GM23338 (cell line): ENCODE measurements around the gene NTM. TPM values are rescaled to one million over a fixed set of nuclear protein-coding genes. Genes with fewer than 3 reads are reported as not detected.

ENCODE experiments used
- ATAC-seq: fragments of 200-7000 bp; cut with Tn5 transposase; 3 replicates; pipeline ENCODE4 v1.9.1; 2020
- DNase-seq: peaks from one replicate; pipeline ENCODE4 v3.0.0-alpha.2; 2015; ENCODE audit warnings: low spot score
- H2AFZ ChIP-seq: fragments of 200-600 bp; sonication (generic); 2 replicates; pipeline ENCODE4 v1.8.0; 2016; ENCODE audit warnings: antibody characterized with exemption, mild to moderate bottlenecking, moderate library complexity
- H3F3A ChIP-seq: fragments of 200-600 bp; sonication (generic); replicated peaks from 2 replicates; pipeline ENCODE4 v1.8.0; 2017; ENCODE audit warnings: antibody characterized with exemption, mixed run types, low read depth
- H3K27ac ChIP-seq: fragments of 200-600 bp; sonication (generic); 2 replicates; pipeline ENCODE4 v1.6.1; 2016; ENCODE audit warnings: low read depth
- H3K27me3 ChIP-seq: fragments of 200-600 bp; sonication (generic); 2 replicates; pipeline ENCODE4 v1.8.0; 2016; ENCODE audit warnings: mild to moderate bottlenecking, mixed run types, moderate library complexity; ENCODE audit not compliant: insufficient read depth
- H3K36me3 ChIP-seq: fragments of 200-600 bp; sonication (generic); 2 replicates; pipeline ENCODE4 v1.8.0; 2016; ENCODE audit warnings: mild to moderate bottlenecking; ENCODE audit not compliant: insufficient read depth
- H3K4me1 ChIP-seq: fragments of 200-600 bp; sonication (generic); 2 replicates; pipeline ENCODE4 v1.8.0; 2016; ENCODE audit warnings: mild to moderate bottlenecking, moderate library complexity; ENCODE audit not compliant: insufficient read depth
- H3K4me2 ChIP-seq: fragments of 200-600 bp; sonication (generic); 2 replicates; pipeline ENCODE4 v1.7.1; 2017; ENCODE audit warnings: mixed run types
- H3K4me3 ChIP-seq: fragments of 200-600 bp; sonication (generic); 2 replicates; pipeline ENCODE4 v1.6.1; 2016; ENCODE audit warnings: mixed run types
- H3K79me2 ChIP-seq: fragments of 200-600 bp; sonication (generic); replicated peaks from 2 replicates; pipeline ENCODE4 v1.8.0; 2017; ENCODE audit warnings: mild to moderate bottlenecking; ENCODE audit not compliant: insufficient read depth
- H3K9me2 ChIP-seq: fragments of 200-600 bp; sonication (generic); 2 replicates; pipeline ENCODE4 v1.8.0; 2017; ENCODE audit not compliant: insufficient read depth
- H4K20me1 ChIP-seq: fragments of 200-600 bp; sonication (generic); replicated peaks from 2 replicates; pipeline ENCODE4 v1.8.0; 2017; ENCODE audit warnings: mild to moderate bottlenecking; ENCODE audit not compliant: insufficient read depth
- H3K27ac Mint-ChIP-seq: 2 replicates; pipeline ENCODE4 v1.8.0; 2020; ENCODE audit warnings: inconsistent platforms, mild to moderate bottlenecking, moderate library complexity, mixed read lengths
- H3K27me3 Mint-ChIP-seq: 3 replicates; pipeline ENCODE4 v1.8.0; 2022; ENCODE audit warnings: low read depth, mild to moderate bottlenecking, moderate library complexity, mixed read lengths, inconsistent platforms; ENCODE audit not compliant: insufficient read depth, poor library complexity
- H3K36me3 Mint-ChIP-seq: 3 replicates; pipeline ENCODE4 v1.8.0; 2021; ENCODE audit warnings: low read depth, mild to moderate bottlenecking, inconsistent platforms, moderate library complexity, mixed read lengths
- H3K4me1 Mint-ChIP-seq: 3 replicates; pipeline ENCODE4 v1.8.0; 2020; ENCODE audit warnings: mild to moderate bottlenecking, inconsistent platforms, mixed read lengths
- H3K4me3 Mint-ChIP-seq: 3 replicates; pipeline ENCODE4 v1.8.0; 2021; ENCODE audit warnings: moderate library complexity, mild to moderate bottlenecking, inconsistent platforms, mixed read lengths
- H3K9me3 Mint-ChIP-seq: 3 replicates; pipeline ENCODE4 v1.8.0; 2020; ENCODE audit warnings: moderate library complexity, mild to moderate bottlenecking, inconsistent platforms, mixed read lengths
- CREB1 ChIP-seq: fragments of 250-450 bp; sonication (Bioruptor Pico); IDR thresholded peaks from 2 replicates; pipeline ENCODE4 v1.5.0; 2020; ENCODE audit warnings: low read depth, mild to moderate bottlenecking, moderate library complexity
- CTCF ChIP-seq, 2 experiments: fragments of 200-600 bp in 1 of 2; sonication (generic) in 1 of 2; conservative IDR thresholded peaks; 2 replicates each; pipeline versions ENCODE4 v1.5.1 to v1.6.1; 2016 to 2017; ENCODE audit warnings: antibody characterized with exemption in 2 of 2, low read depth in 2 of 2, mild to moderate bottlenecking in 2 of 2, moderate library complexity in 1 of 2
- ETS1 ChIP-seq: IDR thresholded peaks from 2 replicates; pipeline ENCODE4 v1.6.1; 2016; ENCODE audit warnings: antibody characterized with exemption
- EZH2 ChIP-seq: fragments of 200-600 bp; sonication (generic); IDR thresholded peaks from one replicate; pipeline ENCODE4 v1.8.0; 2017; ENCODE audit warnings: antibody characterized with exemption, mild to moderate bottlenecking, low read depth; ENCODE audit not compliant: unreplicated experiment
- EZH2phosphoT487 ChIP-seq: fragments of 200-600 bp; sonication (generic); IDR thresholded peaks from one replicate; pipeline ENCODE4 v1.8.1; 2018; ENCODE audit warnings: antibody characterized with exemption; ENCODE audit not compliant: unreplicated experiment
- JUNB ChIP-seq: IDR thresholded peaks from one replicate; pipeline ENCODE4 v1.6.1; 2016; ENCODE audit warnings: antibody characterized with exemption; ENCODE audit not compliant: unreplicated experiment
- NANOG ChIP-seq: IDR thresholded peaks from 2 replicates; pipeline ENCODE4 v1.6.1; 2016; ENCODE audit warnings: antibody characterized with exemption, borderline replicate concordance
- POLR2AphosphoS5 ChIP-seq: IDR thresholded peaks from 2 replicates; pipeline ENCODE4 v1.6.1; 2016; ENCODE audit warnings: antibody characterized with exemption, low read depth
- REST ChIP-seq: IDR thresholded peaks from one replicate; pipeline ENCODE4 v1.6.1; 2018; ENCODE audit warnings: antibody characterized with exemption; ENCODE audit not compliant: unreplicated experiment
- STAT1 ChIP-seq: IDR thresholded peaks from one replicate; pipeline ENCODE4 v1.6.1; 2016; ENCODE audit warnings: antibody characterized with exemption; ENCODE audit not compliant: unreplicated experiment
- ZNF114 ChIP-seq: fragments of 250-450 bp; sonication (Bioruptor Pico); IDR thresholded peaks from 2 replicates; pipeline ENCODE4 v1.5.0; 2020; ENCODE audit warnings: mild to moderate bottlenecking, moderate library complexity
- ZNF331 ChIP-seq: fragments of 250-450 bp; sonication (Bioruptor Pico); IDR thresholded peaks from 2 replicates; pipeline ENCODE4 v1.5.0; 2020; ENCODE audit warnings: low read depth, mild to moderate bottlenecking, moderate library complexity
- ZNF462 ChIP-seq: fragments of 250-450 bp; sonication (Bioruptor Pico); IDR thresholded peaks from 2 replicates; pipeline ENCODE4 v1.5.0; 2020; ENCODE audit warnings: mild to moderate bottlenecking, moderate library complexity
- polyA plus RNA-seq: library from polyadenylated mRNA; unstranded; fragments of >200 nt; fragmentation: Nextera tagmentation; extraction: Ambion mirVana; gene quantifications from 2 replicates; pipeline ENCODE4 v1.2.1, GENCODE V29; 2016
- total RNA-seq: library from RNA; depleted of rRNA; stranded (reverse); fragments of >200 nt; shearing (Covaris generic); gene quantifications from 2 replicates; pipeline ENCODE4 v1.2.3, GENCODE V29; 2014

NTM gene
- total and polyA plus RNA-seq, 2 experiments from 2014 or later = 10.6 to 14.6 TPM

- Histone ChIP-seq H3K27ac (no peak overlapping the region), H3K79me2 (no peaks in the 10 kb centered on the region), H3K36me3 (no peaks in the 10 kb centered on the region), H3K4me3 (no peak overlapping the region), H3K9me2 (no peaks in the 10 kb centered on the region; the same call in 1 of the 2 replicates), H3K4me1 (no peaks in the 10 kb centered on the region), H2AFZ (no peak overlapping the region), H4K20me1 (no peaks in the 10 kb centered on the region), H3K4me2 (no peak overlapping the region), H3F3A (no peaks in the 10 kb centered on the region), H3K27me3 (no peaks in the 10 kb centered on the region)
- Mint-ChIP-seq H3K27ac (no peak overlapping the region), H3K27me3 (peaks cover 3% of the 10 kb centered on the region), H3K4me1 (no peaks in the 10 kb centered on the region), H3K9me3 (peaks cover 16% of the 10 kb centered on the region), H3K36me3 (peaks cover 9% of the 10 kb centered on the region), H3K4me3 (no peak overlapping the region)
- TF ChIP-seq POLR2AphosphoS5 = no peak
- TF ChIP-seq ZNF114 (CRISPR knock-in tag) = no peak
- no peak for TF ChIP-seq CTCF (conservative IDR thresholded peaks at IDR 0.05; ENCODE audit: low read depth in 2 of 2)
- TF ChIP-seq NANOG = no peak
- TF ChIP-seq ZNF331 = no peak
- TF ChIP-seq EZH2phosphoT487 = no peak
- no peak for TF ChIP-seq ETS1
- TF ChIP-seq ZNF462 (CRISPR knock-in tag) = no peak
- no peak for TF ChIP-seq STAT1
- TF ChIP-seq CREB1 (CRISPR knock-in tag) = no peak
- TF ChIP-seq JUNB = no peak
- no peak for TF ChIP-seq REST
- TF ChIP-seq EZH2 = no peak
- no peak for DNase-seq
- no peak for ATAC-seq
Observed at GRCh38 chr11:131704682-131705081, 334.3 kb downstream of the NTM start.
